HS-5 (cell line): ENCODE results near the gene ACAN.

Experiments
- DNase-seq: peaks from one replicate; pipeline ENCODE4 v3.0.0-alpha.2; 2012; ENCODE audit warnings: low read depth

The ACAN gene

DNA sequence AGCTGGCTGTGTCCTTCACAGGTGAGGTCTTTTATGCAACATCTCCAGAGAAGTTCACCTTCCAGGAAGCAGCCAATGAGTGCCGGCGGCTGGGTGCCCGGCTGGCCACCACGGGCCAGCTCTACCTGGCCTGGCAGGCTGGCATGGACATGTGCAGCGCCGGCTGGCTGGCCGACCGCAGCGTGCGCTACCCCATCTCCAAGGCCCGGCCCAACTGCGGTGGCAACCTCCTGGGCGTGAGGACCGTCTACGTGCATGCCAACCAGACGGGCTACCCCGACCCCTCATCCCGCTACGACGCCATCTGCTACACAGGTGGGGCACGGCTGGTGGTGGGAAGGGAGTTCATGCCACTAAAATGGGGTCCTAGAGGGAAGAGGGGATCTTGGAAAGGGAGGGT, 40.1 kb downstream of the ACAN start:
- DNase-seq = no peak

DNA sequence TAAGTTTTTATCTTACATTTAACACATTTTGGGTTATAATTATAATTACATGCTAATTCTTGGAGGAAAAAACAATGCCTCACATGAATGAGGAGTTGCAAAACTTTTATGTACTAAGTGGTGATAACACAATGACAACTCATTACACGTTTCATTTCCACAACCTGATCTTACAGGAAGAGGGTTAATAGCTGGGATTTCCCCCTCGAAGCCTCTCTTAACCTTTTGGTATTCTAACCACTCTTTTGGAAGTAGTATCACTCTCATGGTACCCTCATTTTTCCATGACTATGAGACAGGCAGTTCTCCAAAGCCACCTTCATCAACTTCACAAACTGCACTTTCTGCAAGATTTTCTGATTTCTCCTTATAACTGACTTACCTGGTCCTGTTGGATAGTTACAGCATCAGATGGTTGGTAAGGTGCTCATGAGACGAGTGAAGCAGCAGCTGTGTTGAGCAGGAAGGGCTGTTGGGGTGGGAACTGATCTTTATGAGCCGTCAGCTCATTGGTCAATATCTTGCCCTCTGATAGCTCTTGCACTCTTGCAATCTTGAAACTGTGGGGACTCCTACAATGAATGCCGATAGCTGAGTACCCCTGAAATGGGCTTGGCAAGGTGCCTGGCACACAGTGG, 41.6 kb downstream of the ACAN start:
- no peak for DNase-seq

DNA sequence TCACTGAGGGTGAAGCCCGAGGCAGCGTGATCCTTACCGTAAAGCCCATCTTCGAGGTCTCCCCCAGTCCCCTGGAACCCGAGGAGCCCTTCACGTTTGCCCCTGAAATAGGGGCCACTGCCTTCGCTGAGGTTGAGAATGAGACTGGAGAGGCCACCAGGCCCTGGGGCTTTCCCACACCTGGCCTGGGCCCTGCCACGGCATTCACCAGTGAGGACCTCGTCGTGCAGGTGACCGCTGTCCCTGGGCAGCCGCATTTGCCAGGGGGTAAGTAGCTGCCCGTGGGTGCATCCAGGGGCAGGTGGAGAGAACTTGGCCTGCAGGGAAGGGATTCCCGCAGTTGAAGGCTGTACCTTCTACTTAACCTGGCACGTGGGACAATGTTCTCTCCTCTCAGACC, 42.4 kb downstream of the ACAN start:
- no peak for DNase-seq

DNA sequence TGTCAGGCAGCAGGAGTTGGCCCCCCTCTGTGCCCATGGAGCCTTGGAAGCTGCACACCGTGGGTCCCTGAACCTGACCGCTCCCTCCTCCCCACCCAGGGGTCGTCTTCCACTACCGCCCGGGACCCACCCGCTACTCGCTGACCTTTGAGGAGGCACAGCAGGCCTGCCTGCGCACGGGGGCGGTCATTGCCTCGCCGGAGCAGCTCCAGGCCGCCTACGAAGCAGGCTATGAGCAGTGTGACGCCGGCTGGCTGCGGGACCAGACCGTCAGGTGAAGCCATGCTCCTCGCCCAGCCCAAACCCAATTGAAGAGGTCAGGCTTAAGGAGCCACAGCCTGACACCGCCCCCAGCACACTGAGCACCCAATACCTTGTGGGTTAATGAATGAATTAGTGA, 43.9 kb downstream of the ACAN start:
- DNase-seq = no peak

DNA sequence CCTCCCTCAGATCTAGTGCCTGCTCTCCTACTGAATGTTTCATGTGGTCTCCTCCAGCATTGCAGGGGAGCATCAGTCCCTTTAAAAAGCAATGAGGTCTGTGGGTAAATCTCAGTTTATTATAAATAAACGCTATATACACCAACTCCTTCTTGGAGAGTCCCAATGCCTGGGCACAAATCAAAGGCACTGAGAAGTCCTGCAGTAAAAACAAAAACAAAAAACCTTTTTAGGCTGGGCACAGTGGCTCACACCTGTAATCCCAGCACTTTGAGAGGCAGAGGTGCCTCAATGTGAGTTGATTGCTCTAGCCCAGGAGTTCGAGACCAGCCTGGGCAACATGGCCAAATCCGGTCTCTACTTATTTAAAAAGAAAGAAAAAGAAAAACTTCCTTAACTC, 45.0 kb downstream of the ACAN start:
- DNase-seq = no peak

- DNase-seq = no peak
Measured at GRCh38 chr15:88849376-88850072, 46.3 kb downstream of the ACAN start.

GRCh38 chr15:88852476-88852875, 49.2 kb downstream of the ACAN start:
- DNase-seq = no peak

DNA sequence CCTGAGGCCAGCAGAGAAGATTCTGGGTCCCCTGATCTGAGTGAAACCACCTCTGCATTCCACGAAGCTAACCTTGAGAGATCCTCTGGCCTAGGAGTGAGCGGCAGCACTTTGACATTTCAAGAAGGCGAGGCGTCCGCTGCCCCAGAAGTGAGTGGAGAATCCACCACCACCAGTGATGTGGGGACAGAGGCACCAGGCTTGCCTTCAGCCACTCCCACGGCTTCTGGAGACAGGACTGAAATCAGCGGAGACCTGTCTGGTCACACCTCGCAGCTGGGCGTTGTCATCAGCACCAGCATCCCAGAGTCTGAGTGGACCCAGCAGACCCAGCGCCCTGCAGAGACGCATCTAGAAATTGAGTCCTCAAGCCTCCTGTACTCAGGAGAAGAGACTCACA, 55.7 kb downstream of the ACAN start:
- DNase-seq = no peak

DNA sequence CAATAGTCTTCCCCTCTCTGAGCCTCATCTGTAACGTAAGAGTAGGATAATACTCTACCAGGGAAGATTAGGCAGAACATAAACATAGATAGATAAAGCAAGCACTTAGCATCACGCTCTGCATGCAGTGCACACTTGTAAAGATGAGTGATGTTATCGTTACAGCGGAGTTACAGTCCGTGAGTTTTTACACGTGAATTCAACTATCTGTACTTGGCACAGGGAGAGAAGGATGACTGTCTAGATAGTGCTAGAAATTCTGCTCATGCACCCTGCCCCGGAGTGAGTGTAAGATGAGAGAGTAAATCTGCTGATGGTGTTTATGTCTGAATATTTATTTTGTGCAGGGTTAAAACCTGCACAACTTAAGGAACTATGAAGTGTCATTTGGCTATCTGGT, 56.3 kb downstream of the ACAN start:
- no peak for DNase-seq

DNA sequence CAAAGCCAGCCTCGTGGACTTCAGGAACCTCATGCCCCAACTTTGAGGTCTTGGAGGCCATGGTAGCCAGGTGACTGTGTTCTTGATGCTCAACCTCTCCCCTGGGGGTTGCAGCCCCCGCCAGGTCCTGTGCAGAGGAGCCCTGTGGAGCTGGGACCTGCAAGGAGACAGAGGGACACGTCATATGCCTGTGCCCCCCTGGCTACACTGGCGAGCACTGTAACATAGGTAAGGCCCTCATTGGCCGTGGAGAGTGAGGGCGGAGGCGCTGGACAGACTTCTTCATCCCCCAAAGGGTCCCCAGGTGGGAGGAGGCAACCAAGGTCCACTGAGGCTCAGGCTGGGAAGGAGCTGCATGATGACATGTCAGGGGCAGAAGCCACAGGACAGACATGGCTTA, 57.0 kb downstream of the ACAN start:
- DNase-seq = no peak

GRCh38 chr15:88863412-88863811, 60.2 kb downstream of the ACAN start:
- no peak for DNase-seq

GRCh38 chr15:88864861-88865497, 61.7 kb downstream of the ACAN start:
- no peak for DNase-seq

DNA sequence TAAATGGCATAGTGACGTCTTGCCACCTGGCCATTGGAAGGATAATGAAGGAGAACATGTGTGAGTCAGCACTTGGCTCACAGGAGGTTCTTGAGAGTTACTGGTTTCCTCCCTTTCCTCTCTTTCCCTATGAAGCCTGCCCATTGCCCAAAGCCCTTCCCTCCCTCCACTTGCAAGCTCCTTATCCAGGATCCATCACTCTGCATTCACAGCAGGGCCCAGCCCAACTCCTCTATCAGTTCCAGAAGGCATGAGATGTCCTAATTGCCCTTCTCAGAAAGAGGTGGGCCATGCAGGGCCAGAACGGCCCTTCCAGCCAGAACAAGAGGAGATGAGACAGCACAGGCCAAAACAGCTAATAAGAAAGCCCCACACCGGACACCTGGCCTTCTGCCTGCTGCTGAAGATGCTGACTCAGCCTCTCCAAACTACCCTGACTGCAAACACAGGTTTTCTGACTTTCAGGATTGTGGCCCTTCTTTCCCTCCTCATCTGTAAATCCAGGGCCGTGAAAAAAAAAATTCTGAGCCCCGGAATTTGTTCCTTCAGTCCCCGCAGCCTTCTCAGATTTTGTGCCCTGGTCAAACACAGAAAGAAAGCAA, 62.4 kb downstream of the ACAN start:
- DNase-seq = no peak

GRCh38 chr15:88866295-88866881, 63.2 kb downstream of the ACAN start:
- DNase-seq = no peak

- no peak for DNase-seq
Measured at GRCh38 chr15:88871313-88871712, 68.1 kb downstream of the ACAN start.

DNA sequence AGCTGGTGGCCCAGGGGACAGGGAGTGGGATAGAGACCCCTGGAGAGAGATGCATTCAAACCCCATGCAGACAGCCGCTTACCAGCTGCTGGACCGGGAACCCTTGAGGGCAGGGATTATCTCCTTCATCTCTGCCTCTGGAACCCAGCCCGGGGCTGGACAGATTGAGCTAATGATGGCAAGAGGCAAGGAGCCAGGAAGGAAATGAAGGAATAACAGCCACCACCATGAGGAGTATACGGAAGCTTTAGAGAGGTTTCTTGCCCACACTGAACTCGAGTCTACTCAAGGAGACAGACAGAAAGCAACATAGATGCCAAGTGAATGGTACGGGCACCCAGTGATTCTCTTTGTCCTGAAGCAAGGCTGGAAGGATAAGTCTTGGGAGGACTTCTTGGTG, 68.9 kb downstream of the ACAN start:
- DNase-seq = no peak

- no peak for DNase-seq
Measured at GRCh38 chr15:88872706-88873105, 69.5 kb downstream of the ACAN start.

DNA sequence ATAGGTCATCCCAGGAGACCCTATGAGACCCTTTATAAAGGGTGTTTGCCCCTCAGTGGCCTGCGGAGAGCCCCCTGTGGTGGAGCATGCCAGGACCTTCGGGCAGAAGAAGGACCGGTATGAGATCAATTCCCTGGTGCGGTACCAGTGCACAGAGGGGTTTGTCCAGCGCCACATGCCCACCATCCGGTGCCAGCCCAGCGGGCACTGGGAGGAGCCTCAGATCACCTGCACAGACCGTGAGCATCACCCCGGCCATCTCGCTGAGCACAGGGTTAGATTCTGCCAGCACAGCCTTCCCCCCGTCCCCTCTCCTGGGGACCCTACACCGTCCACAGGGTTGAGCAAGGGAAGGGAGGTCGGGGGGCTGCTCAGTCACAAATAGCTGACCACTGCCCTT, 70.5 kb downstream of the ACAN start:
- DNase-seq = no peak

DNA sequence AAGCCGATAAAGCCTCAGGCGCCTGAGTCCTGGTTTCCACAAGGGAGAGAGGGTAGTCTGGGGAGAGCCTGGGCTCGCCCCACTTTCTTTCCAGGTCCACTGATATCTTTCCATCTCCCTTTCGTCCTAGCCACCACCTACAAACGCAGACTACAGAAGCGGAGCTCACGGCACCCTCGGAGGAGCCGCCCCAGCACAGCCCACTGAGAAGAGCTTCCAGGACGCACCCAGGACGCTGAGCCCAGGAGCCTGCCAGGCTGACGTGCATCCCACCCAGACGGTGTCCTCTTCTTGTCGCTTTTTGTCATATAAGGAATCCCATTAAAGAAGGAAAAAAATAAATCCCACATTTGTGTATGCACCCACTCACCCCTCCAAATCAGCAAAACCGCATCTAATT, 71.0 kb downstream of the ACAN start:
- no peak for DNase-seq

DNA sequence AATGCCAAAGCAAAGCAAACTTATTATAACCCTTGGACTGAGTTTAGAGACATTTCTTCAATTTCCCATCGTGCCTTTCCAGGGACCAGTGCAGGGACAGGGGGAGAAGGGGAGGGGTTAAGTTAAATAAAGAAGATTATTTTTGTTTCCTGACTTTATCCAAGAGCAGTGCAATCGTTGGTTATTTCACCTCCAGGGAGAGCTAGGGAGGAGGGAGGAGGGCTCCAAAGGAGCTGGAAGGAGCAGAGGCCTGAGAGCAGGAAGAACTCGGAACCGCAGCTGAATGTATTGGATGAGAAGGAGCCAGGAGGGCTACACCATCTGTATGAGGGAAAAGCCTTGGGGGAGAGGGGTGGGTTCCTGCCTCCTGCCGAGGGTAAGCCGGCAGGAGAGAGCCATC, 71.4 kb downstream of the ACAN start:
- no peak for DNase-seq

DNA sequence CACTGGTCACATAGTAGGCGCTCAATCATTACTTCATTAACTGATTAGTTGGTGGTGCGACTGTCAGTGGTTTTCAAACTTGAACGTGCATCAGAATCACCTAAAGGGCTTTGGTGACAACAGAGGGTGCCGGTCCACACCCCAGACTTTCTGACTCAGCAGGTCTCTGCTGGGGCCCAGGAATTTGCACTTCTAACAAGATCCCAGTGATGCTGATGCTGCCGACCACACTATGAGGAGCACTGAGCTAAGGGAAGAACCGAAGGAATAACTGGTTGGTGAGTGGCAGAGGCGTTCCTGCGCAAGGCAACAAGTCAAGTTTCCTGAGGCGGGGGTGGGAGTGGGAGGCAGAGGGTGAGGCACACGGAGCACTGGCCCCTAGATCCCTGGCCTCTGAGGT, 73.3 kb downstream of the ACAN start:
- DNase-seq = no peak

GRCh38 chr15:88877415-88877814, 74.2 kb downstream of the ACAN start:
- no peak for DNase-seq

GRCh38 chr15:88877906-88878305, 74.7 kb downstream of the ACAN start:
- DNase-seq = no peak
